ENCODE data around the gene KLRF2.

KLRF2 gene

GRCh38 chr12:9936591-9936990 is 55.3 kb downstream of the KLRF2 start:
- H3K36me3 Mint-ChIP-seq (ENCODE audit: low read depth): no peaks in the 10 kb centered on the region
- DNase-seq (no peak), ATAC-seq (no peak)
- no peak overlapping the region for H3K27ac Mint-ChIP-seq
- no peak overlapping the region for H3K4me3 Mint-ChIP-seq
- no peaks in the 10 kb centered on the region for H3K9me3 Mint-ChIP-seq
- no peaks in the 10 kb centered on the region for H3K27me3 Mint-ChIP-seq
- H3K4me1 Mint-ChIP-seq: peaks cover 2% of the 10 kb centered on the region

DNA sequence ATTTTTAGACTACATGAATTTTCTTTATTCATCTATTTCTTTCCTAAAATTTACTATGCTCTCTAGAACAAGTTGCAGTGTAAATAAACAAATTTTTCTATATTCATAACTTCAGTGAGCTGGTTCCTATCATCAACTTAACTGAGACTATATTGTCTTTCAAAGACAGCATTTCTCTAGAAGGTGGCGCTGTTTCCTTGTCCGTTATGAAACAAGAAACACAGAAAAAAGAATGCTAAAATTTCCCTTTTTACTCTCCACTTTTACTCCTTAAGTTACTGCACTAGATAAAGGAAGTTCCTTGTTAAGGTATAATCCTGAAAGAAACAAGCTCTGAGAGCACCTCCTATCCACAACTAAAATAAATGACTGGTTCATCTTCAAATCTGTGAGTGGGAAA is 59.1 kb downstream of the KLRF2 start:
- H3K27me3 Mint-ChIP-seq: peaks cover 3% of the 10 kb centered on the region
- H3K9me3 Mint-ChIP-seq: no peaks in the 10 kb centered on the region
- H3K36me3 Mint-ChIP-seq (ENCODE audit: low read depth): no peaks in the 10 kb centered on the region
- ATAC-seq (no peak), DNase-seq (no peak)
- no peak overlapping the region for H3K27ac Mint-ChIP-seq
- peaks cover 17% of the 10 kb centered on the region for H3K4me1 Mint-ChIP-seq
- no peak overlapping the region for H3K4me3 Mint-ChIP-seq

DNA sequence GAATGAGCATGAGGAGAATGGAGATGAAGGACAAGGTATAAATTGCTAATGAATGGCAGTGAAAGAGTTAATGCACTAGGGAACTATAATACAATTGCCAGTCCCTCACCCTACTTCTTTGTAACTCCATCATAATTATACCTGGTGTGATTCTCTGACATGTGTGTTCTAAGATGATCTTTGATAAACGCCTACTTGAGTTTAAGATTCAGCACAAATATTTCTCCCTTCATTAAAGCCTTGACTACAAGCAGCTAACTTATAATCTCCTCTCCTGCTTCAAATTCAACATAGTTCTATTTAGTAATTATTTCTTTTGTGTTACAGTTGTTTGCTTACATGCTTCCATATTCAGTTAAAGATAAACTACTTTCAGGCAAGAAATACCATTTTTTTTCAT is 60.5 kb downstream of the KLRF2 start:
- peaks cover 17% of the 10 kb centered on the region for H3K4me1 Mint-ChIP-seq
- no peaks in the 10 kb centered on the region for H3K36me3 Mint-ChIP-seq (ENCODE audit: low read depth)
- no peak for DNase-seq
- ATAC-seq: no peak
- no peak overlapping the region for H3K27ac Mint-ChIP-seq
- no peaks in the 10 kb centered on the region for H3K9me3 Mint-ChIP-seq
- peaks cover 3% of the 10 kb centered on the region for H3K27me3 Mint-ChIP-seq
- H3K4me3 Mint-ChIP-seq: no peak overlapping the region

DNA sequence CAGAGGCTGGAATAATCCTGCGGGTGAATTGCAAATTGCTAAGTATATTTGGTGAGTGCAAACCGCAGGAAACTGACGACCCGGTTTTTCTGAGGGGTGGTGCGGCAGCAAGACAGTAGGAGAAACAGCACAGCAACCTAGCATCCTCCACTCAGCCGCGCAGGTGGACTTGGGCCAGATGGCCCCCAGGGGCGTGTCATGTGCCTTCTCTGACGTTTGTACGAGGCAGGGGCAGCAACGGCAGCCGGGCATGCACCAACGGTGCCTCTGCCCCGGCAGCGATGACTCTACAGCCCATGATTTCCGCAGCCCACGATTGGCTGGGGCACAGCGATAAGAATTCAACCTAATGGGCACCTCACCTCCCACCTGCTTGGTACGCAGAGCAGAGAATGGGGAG is 62.0 kb downstream of the KLRF2 start:
- peaks cover 24% of the 10 kb centered on the region for H3K4me1 Mint-ChIP-seq
- no peaks in the 10 kb centered on the region for H3K9me3 Mint-ChIP-seq
- ATAC-seq: peak; percentile 68
- H3K27ac Mint-ChIP-seq: no peak overlapping the region
- peaks cover 3% of the 10 kb centered on the region for H3K27me3 Mint-ChIP-seq
- DNase-seq: peak; percentile 12
- no peaks in the 10 kb centered on the region for H3K36me3 Mint-ChIP-seq (ENCODE audit: low read depth)
- H3K4me3 Mint-ChIP-seq: peak overlapping the region; percentile 62

DNA sequence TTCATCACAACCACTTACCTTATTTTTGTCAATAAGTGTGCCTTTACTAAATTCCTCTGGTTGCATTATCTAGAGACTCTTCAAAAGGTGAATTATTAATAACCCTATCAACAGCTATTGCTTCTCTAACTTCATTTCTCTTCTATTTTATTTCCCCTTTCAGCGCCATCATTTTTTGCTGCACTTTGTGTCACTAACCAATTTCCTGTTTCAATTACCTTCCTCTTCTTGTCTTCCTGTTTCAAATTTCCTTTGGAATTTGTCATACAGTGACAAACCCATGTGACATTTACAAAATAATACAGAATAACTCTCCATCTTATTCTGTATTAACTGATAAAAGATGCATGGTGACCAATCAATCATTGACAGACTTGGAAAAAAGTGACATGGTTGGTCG is 63.1 kb downstream of the KLRF2 start:
- Mint-ChIP-seq H3K27me3 (peaks cover 3% of the 10 kb centered on the region), H3K27ac (no peak overlapping the region), H3K4me3 (no peak overlapping the region), H3K36me3 (ENCODE audit: low read depth) (no peaks in the 10 kb centered on the region), H3K9me3 (no peaks in the 10 kb centered on the region), H3K4me1 (peaks cover 36% of the 10 kb centered on the region)
- ATAC-seq (no peak), DNase-seq (no peak)

All from activated naive CD8-positive, alpha-beta T cell treated with anti-CD3 and anti-CD28 coated beads, Interleukin-2, amount 50 U/mL, for 24 hours (primary cell).